Endothelial cell of umbilical vein (primary cell): ENCODE measurements around the gene FAM221A. TPM values are rescaled to one million over a fixed set of nuclear protein-coding genes. Genes with fewer than 3 reads are reported as not detected.

Experiments used
- polyA plus RNA-seq, 4 experiments: library from polyadenylated mRNA; depleted of rRNA in 3 of 4; stranded (reverse) in 3 of 4; unstranded in 1 of 4; fragments of >200 nt; gene quantifications; 2 replicates each; pipeline versions ENCODE4 v1.2.1 to v1.2.3, GENCODE V29; 2011 to 2012; ENCODE audit warnings: missing spikeins in 1 of 4
- small RNA-seq: library from RNA; depleted of rRNA; stranded (forward); fragments of <200 nt; gene quantifications from one replicate; pipeline ENCODE3, GENCODE V24; 2012; ENCODE audit warnings: low replicate concordance, low read depth; ENCODE audit not compliant: insufficient read depth, insufficient read length
- total RNA-seq: library from RNA; stranded (reverse); gene quantifications from 2 replicates; pipeline ENCODE4 v1.2.3, GENCODE V29; 2021

Gene FAM221A
- total and polyA plus RNA-seq, 2 donors (not counting 3 experiments of a cell fraction or from before 2014, with no cell fraction given): 8.1 to 9.4 TPM

Small RNA genes lying within 50 kb of the gene (small RNA-seq; reads per million reads assigned to genes)
- gene AC006026.2: not detected

Other genes starting within 250 kb of the FAM221A start
- gene IGF2BP3, start 209.7 kb upstream of the FAM221A start, total RNA-seq: 111 and 117 TPM in 2 replicates
- 30.7 and 41.2 TPM in 2 replicates for gene IGF2BP3, start 209.7 kb upstream of the FAM221A start, polyA plus RNA-seq
- 105 and 112 TPM in 2 replicates for gene TRA2A, start 148.2 kb upstream of the FAM221A start, total RNA-seq
- gene TRA2A, start 148.2 kb upstream of the FAM221A start, polyA plus RNA-seq: 55.1 and 85.7 TPM in 2 replicates
- gene CCDC126, start 82.8 kb upstream of the FAM221A start, total RNA-seq: 7.1 and 8.6 TPM in 2 replicates
- 4.0 and 4.9 TPM in 2 replicates for gene CCDC126, start 82.8 kb upstream of the FAM221A start, polyA plus RNA-seq
- gene STK31, start 30.0 kb downstream of the FAM221A start, total RNA-seq: 0.44 TPM in 1 of 2 replicates, not detected in the other
- gene STK31, start 30.0 kb downstream of the FAM221A start, polyA plus RNA-seq: 0.02 TPM in 1 of 2 replicates, not detected in the other